Kidney capillary endothelial cell (primary cell): ENCODE data around the gene MYO16.

Experiments
- DNase-seq: peaks from one replicate; pipeline ENCODE4 v3.0.0-alpha.2; 2018; ENCODE audit warnings: low spot score

Gene MYO16

DNA sequence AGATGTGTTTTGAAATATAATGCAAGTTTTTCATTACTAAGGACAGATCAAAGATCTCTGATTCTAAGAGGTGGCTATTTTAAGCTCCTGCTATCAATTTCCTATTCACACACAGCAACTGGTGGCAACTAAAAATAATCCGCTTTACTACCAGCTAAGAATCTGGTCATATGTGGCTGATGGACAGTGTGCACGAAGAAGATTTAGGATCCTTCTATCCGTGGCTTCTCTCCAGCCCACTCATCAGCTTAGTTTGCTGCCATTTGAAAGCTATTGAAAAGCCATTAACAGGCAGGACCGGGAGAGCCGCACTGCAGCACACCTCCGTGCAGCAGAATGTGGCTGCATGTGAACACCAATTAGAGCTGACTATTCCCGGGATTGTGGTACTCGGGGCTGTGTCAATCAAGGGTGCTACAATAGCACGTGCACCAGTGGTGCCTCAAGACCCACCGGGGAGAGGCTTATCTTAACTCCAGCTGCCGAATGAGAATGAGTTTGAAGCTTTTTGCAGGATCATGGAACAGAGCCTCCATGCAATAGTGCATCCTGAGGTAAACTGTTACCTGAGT is at the start of gene MYO16:
TSS of gene MYO16 (plus strand) at position 431 of the 572 bp plus-strand sequence. CDS start 234 bp downstream, outside the sequence.
- no peak for DNase-seq

- no peak for DNase-seq
These were observed 42.6 kb upstream of the MYO16 start for GRCh38 chr13:108586826-108587225.

DNA sequence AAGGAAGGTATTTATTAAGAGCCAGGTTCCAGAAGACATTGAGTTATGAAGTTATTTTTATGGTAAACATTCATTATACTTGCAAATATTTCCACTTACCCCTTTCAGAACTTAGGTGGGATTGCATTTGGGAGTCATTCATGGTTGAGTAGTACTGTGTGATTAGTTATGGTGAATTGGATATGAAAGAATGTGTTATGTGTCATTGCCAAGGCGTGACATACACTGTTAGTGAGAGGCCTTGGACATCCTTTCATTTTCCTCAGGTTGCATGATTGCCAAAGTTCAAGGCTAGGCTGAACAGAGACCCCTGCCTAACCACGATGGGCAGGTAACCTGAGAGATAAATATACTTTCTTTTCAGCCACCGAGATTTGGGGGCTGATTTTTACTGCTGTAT is 40.9 kb upstream of the MYO16 start:
- no peak for DNase-seq

DNA sequence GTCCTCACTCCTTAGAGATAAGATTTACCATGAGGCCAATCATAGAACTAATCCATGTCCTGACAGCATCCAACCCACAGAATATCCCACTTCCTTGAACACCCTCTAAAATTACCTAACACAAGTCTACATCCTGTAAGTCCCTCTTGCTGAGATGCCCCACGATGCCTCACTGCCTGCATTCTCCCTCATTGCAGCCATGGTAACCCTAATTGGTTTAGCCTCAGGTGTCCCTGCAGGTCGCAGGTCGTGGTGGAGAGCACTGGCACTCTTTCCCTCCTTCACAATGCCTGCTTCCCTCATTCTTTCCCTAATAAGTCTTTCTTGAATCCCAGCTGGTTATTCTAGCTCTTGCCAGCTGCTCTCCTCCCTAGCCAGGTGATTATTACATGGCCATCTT is 35.3 kb upstream of the MYO16 start:
- no peak for DNase-seq

DNA sequence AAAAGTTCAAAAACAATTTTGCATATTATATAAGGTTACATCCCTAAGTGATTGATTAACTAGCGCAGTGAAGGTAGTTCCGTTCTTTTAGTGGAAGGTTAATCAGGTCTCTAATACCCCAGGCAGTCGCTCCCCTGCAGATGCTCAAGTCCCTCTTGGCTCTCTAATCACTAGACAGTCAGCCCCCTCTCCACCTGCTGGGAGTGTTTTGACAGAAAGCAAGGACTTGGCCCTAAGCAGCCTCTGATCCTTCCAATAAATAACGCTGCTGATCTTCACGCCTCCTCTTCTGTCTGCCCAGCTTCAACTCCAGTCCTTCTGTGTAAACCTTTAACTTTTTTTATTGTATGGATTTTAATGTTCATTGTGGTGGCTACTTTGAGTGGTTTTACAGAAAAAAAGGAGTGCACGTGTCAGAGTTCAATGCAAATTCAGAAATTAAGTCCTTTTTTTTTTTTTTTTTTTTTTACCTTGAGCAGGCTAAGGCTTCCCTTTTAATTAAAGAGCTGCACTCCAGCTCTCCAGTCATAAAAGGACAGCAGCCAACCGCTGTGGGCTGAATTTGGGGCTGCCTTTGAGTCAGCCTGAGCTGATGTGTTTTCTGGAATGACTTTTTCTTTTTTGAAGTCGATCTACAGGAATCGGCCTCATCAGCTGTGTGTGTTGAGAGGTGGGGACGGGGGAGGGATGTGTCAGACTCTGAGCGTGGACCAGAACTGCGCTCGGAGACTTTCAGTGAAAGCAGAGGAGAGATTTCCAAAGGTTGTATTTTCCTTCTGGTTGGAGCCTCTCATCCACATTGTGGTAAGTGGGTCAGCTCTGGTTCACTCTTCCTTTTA is 33.8 kb upstream of the MYO16 start:
- no peak for DNase-seq

DNA sequence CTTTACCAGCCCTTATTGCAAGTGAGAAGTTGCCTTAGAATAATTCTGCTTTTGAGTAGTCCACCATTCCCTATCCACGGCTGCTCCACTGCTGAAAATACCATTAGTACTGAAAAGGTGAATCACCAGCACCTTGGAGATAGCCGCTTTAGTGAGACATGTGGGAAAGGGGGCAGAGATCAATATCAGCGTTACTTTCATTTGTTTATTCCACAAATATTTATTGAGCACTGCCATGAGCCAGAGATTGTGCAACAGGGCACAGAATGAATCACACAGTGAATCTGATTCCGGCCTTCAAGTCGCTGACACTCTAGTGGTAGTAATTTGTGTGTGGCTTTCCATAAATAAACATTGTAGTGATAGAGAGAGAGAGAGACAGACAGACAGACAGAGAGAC is 31.5 kb upstream of the MYO16 start:
- no peak for DNase-seq

GRCh38 chr13:108606424-108606823 is 23.0 kb upstream of the MYO16 start:
- no peak for DNase-seq

DNA sequence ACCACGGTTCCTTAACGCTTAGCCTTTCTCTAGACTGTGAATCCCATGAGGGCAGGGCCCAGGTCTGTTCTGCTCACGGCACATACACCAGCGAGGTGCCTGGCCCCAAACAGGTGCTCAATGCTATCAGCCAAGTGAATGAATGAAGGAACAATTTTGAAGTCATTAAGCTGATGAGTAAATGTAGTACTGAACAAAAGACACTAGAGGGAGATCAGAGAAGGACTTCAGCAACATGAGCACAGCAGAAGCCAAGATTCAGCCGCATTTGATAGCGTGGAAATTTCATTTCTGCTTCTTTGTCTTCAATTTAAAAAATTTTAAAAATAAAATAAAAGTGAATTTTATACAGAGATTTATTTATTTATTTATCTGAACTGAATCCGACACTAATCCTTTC is 20.1 kb upstream of the MYO16 start:
- DNase-seq, result no peak

GRCh38 chr13:108610507-108610906 is 18.9 kb upstream of the MYO16 start:
- DNase-seq, result no peak

DNA sequence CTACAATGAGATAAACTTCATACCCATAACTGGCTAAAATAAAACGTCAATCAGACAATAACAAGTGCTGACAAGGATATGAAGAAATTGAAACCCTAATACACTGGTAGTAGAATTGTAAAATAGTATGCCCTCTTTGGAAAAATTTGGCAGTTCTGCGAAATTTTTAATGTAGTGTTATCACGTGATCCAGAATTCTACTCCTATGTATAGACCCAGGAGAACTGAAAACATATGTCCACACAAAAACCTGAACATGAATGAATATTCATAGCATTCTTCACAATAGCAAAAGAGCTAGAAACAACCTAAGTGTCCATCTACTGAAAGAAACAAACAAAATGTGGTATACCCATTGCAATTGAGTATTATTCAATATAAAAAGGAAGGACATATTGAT is 14.2 kb upstream of the MYO16 start:
- no peak for DNase-seq

DNA sequence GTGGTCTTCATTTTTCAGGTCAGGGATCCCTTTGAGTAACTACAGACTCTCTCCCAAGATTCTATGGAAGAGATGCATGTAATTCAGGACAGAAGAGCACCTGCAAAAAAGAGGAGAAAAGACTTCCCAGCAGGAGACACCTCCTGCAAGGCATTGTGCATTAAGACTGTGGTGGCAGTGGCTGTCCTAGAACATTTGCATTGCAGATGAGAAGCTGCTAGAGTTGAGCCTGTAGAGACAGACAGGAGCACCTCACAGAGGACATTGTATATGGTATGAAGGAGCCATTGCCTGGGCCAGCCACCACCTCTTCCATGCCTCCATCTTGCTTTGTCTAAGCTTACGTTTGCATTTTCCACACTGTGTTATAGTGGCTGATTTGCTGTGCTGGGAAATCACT is 11.2 kb upstream of the MYO16 start:
- no peak for DNase-seq

GRCh38 chr13:108621462-108621861 is 7.9 kb upstream of the MYO16 start:
- DNase-seq, result no peak

- DNase-seq, result no peak
These were observed 5.3 kb upstream of the MYO16 start for GRCh38 chr13:108624108-108624507.

DNA sequence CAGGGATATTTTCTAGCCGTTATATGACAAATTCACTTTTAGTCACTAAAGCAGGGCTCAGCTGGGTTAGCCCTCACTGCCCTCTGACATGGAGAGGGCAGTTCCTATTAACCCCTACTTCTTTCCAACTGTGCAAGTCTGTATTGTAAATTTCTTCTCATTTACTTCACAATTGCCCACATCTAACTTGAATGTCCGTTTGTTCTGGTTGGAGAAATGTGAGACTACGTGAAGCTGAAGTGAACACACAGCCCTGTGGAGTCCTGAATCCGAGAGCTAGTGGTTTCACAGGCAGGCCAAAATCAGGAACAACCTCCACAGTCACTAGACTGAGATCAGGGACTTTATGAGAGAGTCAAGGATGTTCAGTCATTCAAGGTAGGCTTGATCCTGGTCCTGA is 4.4 kb upstream of the MYO16 start:
- DNase-seq, result no peak

DNA sequence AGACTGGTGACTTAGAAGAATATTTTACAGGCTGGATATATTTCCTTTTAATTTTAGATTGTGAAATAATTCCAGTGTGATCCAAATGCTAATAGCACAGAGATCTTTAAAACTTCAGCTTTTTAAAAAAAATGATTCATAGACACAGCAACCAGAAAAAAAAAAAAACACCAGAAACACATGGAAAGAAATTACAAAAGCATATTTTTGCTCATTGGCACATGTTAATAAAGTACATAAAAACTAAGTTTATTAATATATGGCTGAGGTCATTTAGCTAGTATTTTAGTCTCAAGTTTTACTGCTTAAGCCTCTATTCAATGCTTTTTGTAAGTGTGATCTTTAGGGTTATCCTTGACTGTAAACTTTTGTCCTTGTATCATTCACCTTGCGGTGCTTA is 577 bp downstream of the MYO16 start:
- no peak for DNase-seq

GRCh38 chr13:108632649-108633167 is 3.3 kb downstream of the MYO16 start:
- no peak for DNase-seq

DNA sequence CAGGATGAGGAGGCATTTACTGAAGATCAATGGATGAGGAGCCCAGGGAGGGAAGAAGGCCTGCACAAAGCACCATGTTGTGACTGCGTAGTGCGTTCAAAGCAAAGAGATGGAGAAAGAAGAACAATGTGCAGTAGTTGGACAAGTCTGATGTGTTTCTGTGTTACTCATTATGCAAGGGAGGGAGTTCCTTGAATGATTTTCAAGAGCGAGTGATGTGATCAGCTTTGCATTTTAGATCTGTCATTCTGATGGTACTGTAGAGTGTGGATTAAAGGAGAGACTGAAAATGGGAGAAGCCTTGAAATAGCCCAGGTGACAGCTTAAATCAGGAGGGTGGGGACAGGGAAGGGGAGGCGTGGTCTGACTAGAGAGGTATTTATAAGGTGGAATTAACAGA is 9.5 kb downstream of the MYO16 start:
- no peak for DNase-seq

GRCh38 chr13:108643646-108644353 is 14.4 kb downstream of the MYO16 start:
- no peak for DNase-seq

- no peak for DNase-seq
These were observed 16.0 kb downstream of the MYO16 start for GRCh38 chr13:108645376-108645775.

GRCh38 chr13:108650271-108650670 is 20.9 kb downstream of the MYO16 start:
- no peak for DNase-seq

- DNase-seq, result no peak
These were observed 27.3 kb downstream of the MYO16 start for GRCh38 chr13:108656742-108657141.

GRCh38 chr13:108657519-108657918 is 28.1 kb downstream of the MYO16 start:
- no peak for DNase-seq

DNA sequence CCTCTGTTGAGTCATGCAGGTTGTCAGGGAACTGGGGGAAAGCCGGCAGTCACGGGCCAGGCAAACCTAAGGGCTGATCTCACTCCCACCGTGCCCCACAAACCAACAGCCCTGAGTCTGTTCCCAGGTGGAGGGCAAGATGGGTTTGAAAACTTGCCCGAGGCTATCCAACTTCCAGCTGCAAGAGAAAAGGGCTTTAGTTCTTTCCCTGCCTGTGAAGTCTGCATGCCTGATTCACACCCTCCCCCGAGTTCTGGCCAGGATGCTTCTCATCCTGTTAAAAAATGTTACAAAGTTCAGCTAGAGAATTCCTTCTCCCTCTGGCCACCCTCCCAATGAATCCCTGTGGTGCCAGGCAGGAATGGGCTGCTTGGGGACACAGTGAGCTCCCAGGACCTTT is 33.1 kb downstream of the MYO16 start:
- no peak for DNase-seq
